Mammary epithelial cell (primary cell): Measurements from ENCODE around the gene SMIM45.

Experiments used
- EZH2 ChIP-seq: IDR thresholded peaks from 2 replicates; pipeline ENCODE4 v1.6.1; 2012; ENCODE audit warnings: low read length, inconsistent platforms, borderline replicate concordance
- TF ChIP-seq, protein P1 (sequence below), 2 donors: IDR thresholded peaks in 1 of 2; conservative IDR thresholded peaks in 1 of 2; 2 replicates each; pipeline ENCODE4 v1.5.1; 2011 to 2012; ENCODE audit warnings: inconsistent platforms in 2 of 2, low read length in 2 of 2, mild to moderate bottlenecking in 2 of 2, control low read depth in 1 of 2, low read depth in 1 of 2; ENCODE audit not compliant: insufficient read depth in 1 of 2; ENCODE audit errors: extremely low read depth in 1 of 2

GRCh38 chr22:41966225-41966606 lies 14.3 kb downstream of the SMIM45 start:
- TF ChIP-seq, protein P1, sequence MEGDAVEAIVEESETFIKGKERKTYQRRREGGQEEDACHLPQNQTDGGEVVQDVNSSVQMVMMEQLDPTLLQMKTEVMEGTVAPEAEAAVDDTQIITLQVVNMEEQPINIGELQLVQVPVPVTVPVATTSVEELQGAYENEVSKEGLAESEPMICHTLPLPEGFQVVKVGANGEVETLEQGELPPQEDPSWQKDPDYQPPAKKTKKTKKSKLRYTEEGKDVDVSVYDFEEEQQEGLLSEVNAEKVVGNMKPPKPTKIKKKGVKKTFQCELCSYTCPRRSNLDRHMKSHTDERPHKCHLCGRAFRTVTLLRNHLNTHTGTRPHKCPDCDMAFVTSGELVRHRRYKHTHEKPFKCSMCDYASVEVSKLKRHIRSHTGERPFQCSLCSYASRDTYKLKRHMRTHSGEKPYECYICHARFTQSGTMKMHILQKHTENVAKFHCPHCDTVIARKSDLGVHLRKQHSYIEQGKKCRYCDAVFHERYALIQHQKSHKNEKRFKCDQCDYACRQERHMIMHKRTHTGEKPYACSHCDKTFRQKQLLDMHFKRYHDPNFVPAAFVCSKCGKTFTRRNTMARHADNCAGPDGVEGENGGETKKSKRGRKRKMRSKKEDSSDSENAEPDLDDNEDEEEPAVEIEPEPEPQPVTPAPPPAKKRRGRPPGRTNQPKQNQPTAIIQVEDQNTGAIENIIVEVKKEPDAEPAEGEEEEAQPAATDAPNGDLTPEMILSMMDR (conservative IDR thresholded peaks at IDR 0.05 in 1 of 2, IDR thresholded peaks at IDR 0.05 in 1 of 2; ENCODE audit: extremely low read depth in 1 of 2, insufficient read depth in 1 of 2, low read depth in 1 of 2, low read length in 2 of 2), result no peak
- no peak for TF ChIP-seq EZH2
